Bronchial epithelial cell (primary cell): ENCODE data around the gene WNT6. TPM values are rescaled to one million over a fixed set of nuclear protein-coding genes. Genes with fewer than 3 reads are reported as not detected.

Experiments used
- DNase-seq: peaks from one replicate; pipeline ENCODE4 v3.0.0-alpha.2; 2010; ENCODE audit warnings: low read depth
- FAIRE-seq: peaks from 2 replicates; lab custom pipeline; 2011; peaks lifted over from hg19 to GRCh38; lab: Jason Lieb, UNC
- H3K27me3 ChIP-seq: 2 replicates; pipeline ENCODE4 v1.5.1; 2011; ENCODE audit warnings: low read length; ENCODE audit not compliant: control insufficient read depth, insufficient read depth
- H3K36me3 ChIP-seq: 2 replicates; pipeline ENCODE4 v1.5.1; 2011; ENCODE audit warnings: low read length; ENCODE audit not compliant: control insufficient read depth, insufficient read depth
- H3K4me3 ChIP-seq: 2 replicates; pipeline ENCODE4 v1.5.1; 2011; ENCODE audit warnings: mild to moderate bottlenecking, low read depth, low read length, control low read depth
- total RNA-seq: library from RNA; depleted of rRNA; stranded (reverse); fragments of >200 nt; gene quantifications from 2 replicates; pipeline ENCODE4 v1.2.1, GENCODE V29; 2014
- TF ChIP-seq, protein P1 (sequence below): IDR thresholded peaks from 2 replicates; pipeline ENCODE4 v1.5.1; 2011; ENCODE audit warnings: mild to moderate bottlenecking, moderate library complexity, low read length, control low read depth, inconsistent platforms; ENCODE audit not compliant: insufficient read depth, severe bottlenecking

WNT6 gene
- total RNA-seq, 1 donor from 2014 or later, result not detected

DNA sequence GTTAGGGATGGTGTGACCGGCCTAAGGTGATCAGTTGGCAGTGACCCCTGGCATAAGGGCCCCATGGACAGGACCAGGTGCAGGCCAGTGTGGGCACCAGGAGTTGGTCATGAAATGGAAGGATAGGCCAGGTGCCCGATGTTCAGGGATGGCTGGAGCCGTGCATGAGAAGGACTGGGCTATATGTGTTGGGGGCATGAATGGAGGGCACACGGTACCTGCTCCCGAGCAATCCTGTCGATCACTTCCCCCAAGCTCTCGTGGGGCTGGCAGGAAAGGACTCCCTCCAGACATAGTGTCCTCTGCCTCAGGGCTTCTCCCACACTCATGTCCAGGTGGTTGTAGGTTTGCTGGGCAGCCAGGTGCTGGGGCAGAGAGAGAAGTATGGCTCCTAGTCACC, 35.6 kb upstream of the WNT6 start:
- Histone ChIP-seq H3K27me3 (no peaks in the 10 kb centered on the region), H3K4me3 (no peak overlapping the region), H3K36me3 (no peaks in the 10 kb centered on the region)
- DNase-seq (no peak), FAIRE-seq (no peak)
- TF ChIP-seq, protein P1, sequence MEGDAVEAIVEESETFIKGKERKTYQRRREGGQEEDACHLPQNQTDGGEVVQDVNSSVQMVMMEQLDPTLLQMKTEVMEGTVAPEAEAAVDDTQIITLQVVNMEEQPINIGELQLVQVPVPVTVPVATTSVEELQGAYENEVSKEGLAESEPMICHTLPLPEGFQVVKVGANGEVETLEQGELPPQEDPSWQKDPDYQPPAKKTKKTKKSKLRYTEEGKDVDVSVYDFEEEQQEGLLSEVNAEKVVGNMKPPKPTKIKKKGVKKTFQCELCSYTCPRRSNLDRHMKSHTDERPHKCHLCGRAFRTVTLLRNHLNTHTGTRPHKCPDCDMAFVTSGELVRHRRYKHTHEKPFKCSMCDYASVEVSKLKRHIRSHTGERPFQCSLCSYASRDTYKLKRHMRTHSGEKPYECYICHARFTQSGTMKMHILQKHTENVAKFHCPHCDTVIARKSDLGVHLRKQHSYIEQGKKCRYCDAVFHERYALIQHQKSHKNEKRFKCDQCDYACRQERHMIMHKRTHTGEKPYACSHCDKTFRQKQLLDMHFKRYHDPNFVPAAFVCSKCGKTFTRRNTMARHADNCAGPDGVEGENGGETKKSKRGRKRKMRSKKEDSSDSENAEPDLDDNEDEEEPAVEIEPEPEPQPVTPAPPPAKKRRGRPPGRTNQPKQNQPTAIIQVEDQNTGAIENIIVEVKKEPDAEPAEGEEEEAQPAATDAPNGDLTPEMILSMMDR, result no peak

DNA sequence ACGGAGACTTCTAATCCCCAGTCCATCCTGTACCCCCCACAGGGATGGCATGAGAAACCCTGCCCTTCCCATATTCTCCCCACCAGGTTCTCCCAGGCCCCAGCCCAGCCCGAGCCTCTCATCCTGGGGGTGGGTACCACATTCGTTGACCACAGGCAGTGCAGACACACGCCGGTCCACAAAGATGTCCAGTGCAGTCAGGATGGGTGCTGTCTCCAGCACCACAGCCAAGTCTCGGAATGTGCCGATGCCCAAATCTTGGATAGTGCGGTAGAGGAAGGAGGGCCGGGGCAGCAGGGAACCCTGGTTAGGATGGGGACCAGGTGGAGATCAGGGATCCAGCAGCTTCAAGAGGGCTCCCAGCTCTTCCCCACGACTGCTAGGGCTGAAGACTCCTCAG, 32.8 kb upstream of the WNT6 start:
- no peak overlapping the region for H3K4me3 ChIP-seq
- no peak for FAIRE-seq
- DNase-seq, result no peak
- H3K27me3 ChIP-seq, result no peaks in the 10 kb centered on the region
- TF ChIP-seq, protein P1, result no peak
- H3K36me3 ChIP-seq, result no peaks in the 10 kb centered on the region

DNA sequence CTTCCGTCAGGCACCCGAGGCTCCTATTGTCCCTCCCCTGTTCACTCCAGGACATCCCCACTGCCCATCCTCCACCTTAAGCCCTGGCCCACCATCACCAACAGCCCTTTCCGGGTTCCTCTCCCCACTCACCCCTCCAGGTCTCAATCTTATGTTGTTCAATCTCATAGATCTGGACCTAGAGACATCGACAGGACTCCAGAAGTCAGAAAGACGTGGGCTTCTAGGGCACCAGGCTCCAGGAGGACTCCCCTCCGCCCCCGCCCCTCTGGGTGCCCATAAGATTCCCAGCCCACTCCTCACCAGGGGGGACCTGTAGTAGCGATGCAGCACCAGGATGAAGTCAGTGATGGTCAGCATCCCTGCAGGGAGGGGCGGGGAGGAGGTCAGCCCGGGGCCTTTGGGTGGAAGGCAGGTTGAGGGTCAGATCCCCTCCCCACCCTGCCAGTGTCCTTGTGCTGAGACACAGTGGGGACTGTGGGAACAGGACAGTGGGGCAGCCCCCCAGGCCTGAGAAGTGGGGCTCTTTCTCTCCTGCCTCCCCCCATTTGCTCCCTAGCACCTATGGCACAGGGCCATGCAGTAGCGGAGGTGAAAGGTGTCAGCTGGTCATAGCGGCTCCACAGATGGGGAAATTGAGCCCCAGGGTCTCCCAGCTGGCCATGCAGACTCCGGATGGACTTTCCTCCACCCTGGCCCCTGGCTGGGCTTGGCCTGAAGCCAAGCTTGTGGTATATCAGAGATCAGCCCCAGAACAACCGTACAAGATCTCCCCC, 31.7 kb upstream of the WNT6 start:
- no peak overlapping the region for H3K4me3 ChIP-seq
- no peaks in the 10 kb centered on the region for H3K27me3 ChIP-seq
- no peak for DNase-seq
- H3K36me3 ChIP-seq, result no peaks in the 10 kb centered on the region
- FAIRE-seq, result no peak
- TF ChIP-seq, protein P1, result no peak

DNA sequence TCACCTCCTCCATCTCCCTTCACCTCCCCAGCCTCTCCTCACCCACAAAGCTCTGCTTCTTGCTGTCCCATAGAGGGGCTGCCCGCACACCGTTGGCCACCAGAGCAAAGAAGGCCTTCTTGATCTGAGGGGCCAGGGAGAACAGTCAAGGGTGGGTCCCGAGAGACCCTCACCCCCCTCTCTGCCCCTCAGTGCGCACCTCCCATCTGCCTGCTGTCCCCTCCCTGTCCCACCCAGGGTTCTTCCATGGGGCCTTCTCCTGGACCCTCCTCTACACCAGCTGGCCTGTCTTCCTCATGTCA, 31.2 kb upstream of the WNT6 start:
- H3K36me3 ChIP-seq, result no peaks in the 10 kb centered on the region
- TF ChIP-seq, protein P1, result no peak
- FAIRE-seq, result no peak
- H3K27me3 ChIP-seq, result no peaks in the 10 kb centered on the region
- no peak overlapping the region for H3K4me3 ChIP-seq
- no peak for DNase-seq

DNA sequence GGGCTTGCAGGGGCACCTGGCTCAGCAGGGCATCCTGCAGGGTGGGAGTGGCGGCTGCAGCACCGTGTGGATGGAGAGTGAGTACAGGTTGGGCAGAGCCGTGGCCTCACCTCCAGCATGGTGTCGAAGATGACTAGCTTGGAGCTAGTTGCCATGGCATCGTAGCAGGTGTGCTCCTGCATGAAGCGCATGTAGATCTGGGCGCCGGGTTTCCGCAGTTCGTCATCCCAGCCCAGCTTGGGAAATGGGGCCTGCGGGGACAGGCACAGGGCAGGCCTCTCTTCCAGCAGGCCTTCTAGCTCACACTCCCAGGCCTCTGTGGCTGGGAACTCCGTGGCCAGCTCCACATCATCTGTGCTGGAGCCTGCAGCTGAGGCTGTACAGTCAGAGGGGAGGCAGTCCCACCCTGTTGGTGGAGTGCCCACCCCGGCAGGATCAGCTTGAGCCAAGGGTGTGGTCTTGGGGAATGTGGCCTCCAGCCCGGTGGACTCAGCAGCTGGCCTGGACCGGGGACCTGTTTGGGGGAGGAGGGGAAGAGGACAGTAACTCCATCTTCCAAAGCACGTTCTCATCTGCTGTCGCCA, 29.6 kb upstream of the WNT6 start:
- TF ChIP-seq, protein P1, result no peak
- no peak overlapping the region for H3K4me3 ChIP-seq
- H3K27me3 ChIP-seq, result peaks cover 2% of the 10 kb centered on the region
- DNase-seq (no peak), FAIRE-seq (no peak)
- no peaks in the 10 kb centered on the region for H3K36me3 ChIP-seq
